KOPT-K1 (cell line): ENCODE data around the gene C1orf198.
"Not testable (repeated sequence)": the region's sequence is repeated elsewhere in the genome, so short reads cannot be mapped to it uniquely, and the experiment has no call there.

Experiments used
- H3K27ac ChIP-seq: fragments of 200-600 bp; sonication (generic); 2 replicates; pipeline ENCODE4 v1.5.1; 2016; ENCODE audit warnings: antibody characterized with exemption, mild to moderate bottlenecking, low read depth, low read length; ENCODE audit not compliant: poor library complexity, severe bottlenecking
- H3K36me3 ChIP-seq: fragments of 200-600 bp; sonication (generic); 2 replicates; pipeline ENCODE4 v1.5.1; 2017; ENCODE audit warnings: antibody characterized with exemption, mild to moderate bottlenecking, low read length, moderate library complexity; ENCODE audit not compliant: insufficient read depth
- H3K9me3 ChIP-seq: fragments of 200-600 bp; sonication (generic); 2 replicates; pipeline ENCODE4 v1.5.1; 2017; ENCODE audit warnings: antibody characterized with exemption, low read length, mild to moderate bottlenecking; ENCODE audit not compliant: insufficient read depth, poor library complexity, severe bottlenecking

The C1orf198 gene

DNA sequence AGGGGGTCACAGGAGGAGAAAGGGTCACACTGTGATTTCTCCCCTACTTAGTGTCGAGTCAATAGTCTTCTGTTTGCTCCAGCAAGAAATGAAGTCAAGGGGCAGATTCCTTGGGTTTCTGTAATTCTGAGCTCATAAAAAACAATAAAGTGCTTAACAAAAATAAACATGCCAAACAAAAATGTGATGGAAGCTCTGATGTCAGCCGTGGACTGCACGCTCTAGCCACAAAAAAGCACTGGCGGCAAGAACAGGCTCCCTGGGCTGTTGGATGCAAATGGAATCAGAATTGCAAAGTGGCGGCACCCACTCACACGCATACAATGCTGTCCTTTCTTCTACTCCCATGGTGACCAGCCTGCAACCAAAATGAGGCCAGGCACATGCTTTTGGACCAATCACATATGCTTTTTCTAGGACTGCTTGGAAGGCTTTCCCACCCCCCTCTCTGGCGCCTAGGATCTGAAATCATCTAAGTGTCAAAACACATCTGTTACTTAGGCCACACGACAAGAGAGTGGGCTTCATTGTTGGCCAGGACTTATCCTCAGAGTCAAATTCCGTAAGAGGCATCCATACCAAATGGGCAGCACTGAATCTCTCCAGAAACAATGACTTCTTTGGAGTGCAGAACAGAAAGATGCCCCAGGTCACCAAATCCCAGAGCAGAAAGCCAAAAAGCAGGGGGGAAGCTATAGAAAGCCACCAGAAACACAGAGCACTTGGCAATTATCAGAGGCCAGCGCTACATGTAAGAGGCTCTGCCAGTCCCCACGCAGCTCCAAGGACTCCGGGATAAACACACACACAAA lies 9.2 kb downstream of the C1orf198 start:
- Histone ChIP-seq H3K36me3 (no peaks in the 10 kb centered on the region), H3K9me3 (no peaks in the 10 kb centered on the region), H3K27ac (no peak overlapping the region)

- Histone ChIP-seq H3K36me3 (no peaks in the 10 kb centered on the region), H3K9me3 (no peaks in the 10 kb centered on the region), H3K27ac (no peak overlapping the region)
Measured at GRCh38 chr1:230858236-230858820, 10.0 kb downstream of the C1orf198 start.

GRCh38 chr1:230857822-230858221 lies 10.5 kb downstream of the C1orf198 start:
- no peak overlapping the region for H3K27ac ChIP-seq
- H3K9me3 ChIP-seq = no peaks in the 10 kb centered on the region
- no peaks in the 10 kb centered on the region for H3K36me3 ChIP-seq

- no peak overlapping the region for H3K27ac ChIP-seq
- H3K9me3 ChIP-seq = no peaks in the 10 kb centered on the region
- no peaks in the 10 kb centered on the region for H3K36me3 ChIP-seq
Measured at GRCh38 chr1:230857077-230857476, 11.2 kb downstream of the C1orf198 start.

GRCh38 chr1:230855886-230856285 lies 12.4 kb downstream of the C1orf198 start:
- no peaks in the 10 kb centered on the region for H3K9me3 ChIP-seq
- no peak overlapping the region for H3K27ac ChIP-seq
- H3K36me3 ChIP-seq = no peaks in the 10 kb centered on the region

DNA sequence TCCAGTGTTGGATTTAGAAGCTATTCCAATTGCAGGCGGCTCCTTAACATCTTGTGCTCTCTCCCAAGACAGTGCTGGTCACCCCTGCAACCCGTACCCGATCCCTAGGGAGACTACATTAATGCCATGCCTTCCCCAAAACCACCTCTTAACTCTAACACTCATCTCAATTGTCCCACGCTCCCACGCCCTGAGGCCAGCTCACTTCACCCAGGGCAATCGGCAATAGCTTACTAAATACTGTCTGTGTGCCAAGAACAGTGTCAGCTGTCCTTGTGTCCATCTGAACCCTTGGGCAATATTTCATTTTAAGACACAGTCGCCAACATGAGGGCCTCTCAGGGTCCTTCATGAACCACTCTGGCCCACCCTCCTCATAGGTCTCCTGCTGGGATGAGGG lies 13.9 kb downstream of the C1orf198 start:
- no peak overlapping the region for H3K27ac ChIP-seq
- no peaks in the 10 kb centered on the region for H3K36me3 ChIP-seq
- H3K9me3 ChIP-seq = no peaks in the 10 kb centered on the region

DNA sequence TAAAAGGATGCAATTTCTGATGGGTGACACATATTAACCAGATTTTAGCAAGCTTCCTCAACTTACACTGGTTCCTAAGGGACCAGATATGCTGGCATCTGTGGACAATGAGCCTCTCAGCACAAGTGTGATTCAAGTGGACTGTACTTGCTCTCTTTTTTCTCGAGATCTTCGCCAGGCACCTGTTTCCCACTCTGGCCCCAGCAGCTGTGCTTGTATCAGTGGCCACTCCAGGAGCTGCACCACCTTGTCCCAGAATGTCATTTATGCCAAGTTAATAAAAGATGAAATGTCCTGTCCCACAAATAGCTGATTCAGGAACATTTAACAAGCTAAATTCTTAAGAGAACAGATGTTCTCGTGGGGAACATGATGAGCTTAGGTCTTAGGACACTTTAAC lies 14.6 kb downstream of the C1orf198 start:
- no peak overlapping the region for H3K27ac ChIP-seq
- H3K36me3 ChIP-seq = no peaks in the 10 kb centered on the region
- no peaks in the 10 kb centered on the region for H3K9me3 ChIP-seq

- H3K36me3 ChIP-seq = no peaks in the 10 kb centered on the region
- no peaks in the 10 kb centered on the region for H3K9me3 ChIP-seq
- no peak overlapping the region for H3K27ac ChIP-seq
Measured at GRCh38 chr1:230852959-230853358, 15.4 kb downstream of the C1orf198 start.

DNA sequence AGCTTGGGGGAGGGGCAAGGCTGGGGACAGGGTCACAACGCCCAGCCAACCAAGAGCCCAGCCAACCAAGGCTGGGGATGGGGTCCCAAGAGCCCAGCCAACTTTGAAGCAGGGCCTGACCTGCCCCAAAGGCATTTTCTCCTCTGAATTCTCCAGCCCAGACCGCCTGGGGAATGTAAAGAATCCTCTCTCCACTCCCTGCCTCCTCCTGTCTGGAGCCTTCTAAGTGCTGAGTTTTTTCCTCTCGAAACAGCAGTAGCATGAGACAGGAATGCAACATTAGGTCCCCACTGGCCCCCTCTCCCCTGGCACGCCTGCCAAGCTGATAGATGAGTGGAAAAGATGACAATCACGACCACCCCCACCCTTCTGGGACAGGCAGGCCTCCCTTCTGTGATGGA lies 17.0 kb downstream of the C1orf198 start:
- Histone ChIP-seq H3K36me3 (no peaks in the 10 kb centered on the region), H3K27ac (no peak overlapping the region), H3K9me3 (no peaks in the 10 kb centered on the region)

- no peaks in the 10 kb centered on the region for H3K9me3 ChIP-seq
- H3K27ac ChIP-seq = no peak overlapping the region
- H3K36me3 ChIP-seq = no peaks in the 10 kb centered on the region
Measured at GRCh38 chr1:230850547-230850946, 17.8 kb downstream of the C1orf198 start.

- Histone ChIP-seq H3K9me3 (no peaks in the 10 kb centered on the region), H3K36me3 (no peaks in the 10 kb centered on the region), H3K27ac (no peak overlapping the region)
Measured at GRCh38 chr1:230849451-230850224, 18.7 kb downstream of the C1orf198 start.

GRCh38 chr1:230848235-230848634 lies 20.1 kb downstream of the C1orf198 start:
- H3K27ac ChIP-seq = no peak overlapping the region
- H3K36me3 ChIP-seq = peaks cover 7% of the 10 kb centered on the region; the same call in 1 of the 2 replicates
- no peaks in the 10 kb centered on the region for H3K9me3 ChIP-seq

DNA sequence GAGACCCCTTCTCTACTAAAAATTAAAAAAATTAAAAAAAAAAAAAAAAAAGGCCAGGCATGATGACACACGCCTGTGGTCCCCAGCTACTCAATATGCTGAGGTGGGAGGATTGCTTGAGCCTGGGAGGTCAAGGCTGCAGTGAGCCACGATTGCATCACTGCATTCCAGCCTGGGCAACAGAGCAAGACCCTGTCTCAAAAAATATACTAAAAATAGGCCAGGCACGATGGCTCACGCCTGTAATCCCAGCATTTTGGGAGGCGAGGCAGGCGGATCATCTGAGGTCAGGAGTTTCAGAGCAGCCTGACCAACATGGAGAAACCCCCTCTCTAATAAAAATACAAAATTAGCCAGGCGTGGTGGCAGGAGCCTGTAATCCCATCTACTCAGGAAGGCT lies 23.1 kb downstream of the C1orf198 start:
- H3K36me3 ChIP-seq = peaks cover 10% of the 10 kb centered on the region; the same call in 1 of the 2 replicates
- not testable (repeated sequence) for H3K27ac ChIP-seq, H3K9me3 ChIP-seq

- no peak overlapping the region for H3K27ac ChIP-seq
- H3K36me3 ChIP-seq = peaks cover 10% of the 10 kb centered on the region; the same call in 1 of the 2 replicates
- no peaks in the 10 kb centered on the region for H3K9me3 ChIP-seq
Measured at GRCh38 chr1:230844561-230844960, 23.8 kb downstream of the C1orf198 start.
